ENCODE data around the gene PRCD. TPM values are rescaled to one million over a fixed set of nuclear protein-coding genes. Genes with fewer than 3 reads are reported as not detected.

PRCD gene
- polyA plus RNA-seq, 1 of the 3 experiments (the other 2 are of a cell fraction): 2.2 TPM

DNA sequence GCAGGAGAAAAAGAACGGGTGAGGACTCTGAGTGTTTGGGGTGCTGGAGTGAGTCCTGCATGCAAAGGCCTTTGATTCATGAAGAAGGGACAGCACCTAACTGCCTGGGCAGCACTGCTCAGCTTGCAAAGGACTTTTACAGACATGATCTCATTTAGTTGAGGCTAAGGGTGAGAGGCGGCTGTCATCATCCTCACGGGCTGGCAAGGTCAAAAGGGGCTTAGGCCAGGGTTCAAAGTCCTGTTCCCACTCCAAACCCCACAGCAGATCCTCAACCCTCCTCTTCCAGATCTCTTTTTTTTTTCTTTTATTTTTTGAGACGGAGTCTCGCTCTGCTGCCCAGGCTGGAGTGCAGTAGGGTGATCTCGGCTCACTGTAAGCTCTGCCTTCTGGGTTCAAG, 43.4 kb upstream of the PRCD start (continued):
- TF ChIP-seq MEF2A (IDR thresholded peaks at IDR 0.05; ENCODE audit: borderline replicate concordance, low read depth) (no peak), JUND (IDR thresholded peaks at IDR 0.05) (no peak)
- TF ChIP-seq, protein P1, sequence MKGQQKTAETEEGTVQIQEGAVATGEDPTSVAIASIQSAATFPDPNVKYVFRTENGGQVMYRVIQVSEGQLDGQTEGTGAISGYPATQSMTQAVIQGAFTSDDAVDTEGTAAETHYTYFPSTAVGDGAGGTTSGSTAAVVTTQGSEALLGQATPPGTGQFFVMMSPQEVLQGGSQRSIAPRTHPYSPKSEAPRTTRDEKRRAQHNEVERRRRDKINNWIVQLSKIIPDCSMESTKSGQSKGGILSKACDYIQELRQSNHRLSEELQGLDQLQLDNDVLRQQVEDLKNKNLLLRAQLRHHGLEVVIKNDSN (IDR thresholded peaks at IDR 0.05; ENCODE audit: borderline replicate concordance, low read depth): no peak

DNA sequence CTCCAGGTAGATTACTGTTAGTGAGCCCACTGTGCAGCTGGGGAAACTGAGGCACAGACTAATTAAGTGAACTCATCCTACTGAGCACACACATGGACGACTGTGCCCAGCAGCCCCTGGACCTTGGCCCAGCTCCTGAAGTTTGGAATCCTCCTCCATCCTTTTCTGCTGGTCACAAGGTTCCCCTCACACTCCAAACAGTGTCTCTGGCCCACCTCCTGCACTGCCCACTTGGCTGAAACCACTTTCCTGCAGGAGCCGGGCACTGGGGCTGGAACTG, 42.2 kb upstream of the PRCD start:
- DNase-seq: no peak
- no peaks in the 10 kb centered on the region for H4K20me1 ChIP-seq (ENCODE audit: insufficient read depth)
- H3K79me2 ChIP-seq (ENCODE audit: insufficient read depth): peaks cover 24% of the 10 kb centered on the region; the same call in 1 of the 2 replicates
- no peaks in the 10 kb centered on the region for H3K36me3 ChIP-seq (replicated peaks in 1 of 2; ENCODE audit: control insufficient read depth in 1 of 2, insufficient read depth in 2 of 2, low read length in 1 of 2)
- H3K4me1 ChIP-seq (ENCODE audit: control insufficient read depth in 1 of 2, insufficient read depth in 2 of 2, low read depth in 1 of 2, low read length in 1 of 2): peaks cover 27 to 76% of the 10 kb centered on the region in 2 experiments; a peak in 3 of 4 replicates
- CTCF ChIA-PET: interaction anchor here (1.1 to 56.8 kb wide), 9 partner anchors 8 to 750 kb away, joined by 3 to 1687 read pairs (median 32); partner anchors contain the start of genes AANAT, RHBDF2 and UBE2O
- peak overlapping the region; percentile 48 to 93; a peak in 3 of 4 replicates for H3K27ac ChIP-seq (ENCODE audit: low read depth in 2 of 2, low read length in 1 of 2)
- POLR2A ChIA-PET: interaction anchor here (0.6 to 1.6 kb wide), 4 partner anchors 39 to 981 kb away, joined by 3 to 6 read pairs (median 5); partner anchors contain the start of gene PRPSAP1
- no peaks in the 10 kb centered on the region for H3K9me3 ChIP-seq
- TF ChIP-seq RAD21 (IDR thresholded peaks at IDR 0.05; ENCODE audit: low read length) (no peak), ELF1 (IDR thresholded peaks at IDR 0.05) (no peak), RFX5 (IDR thresholded peaks at IDR 0.05; ENCODE audit: low read length) (no peak), JUND (IDR thresholded peaks at IDR 0.05) (no peak), MXI1 (IDR thresholded peaks at IDR 0.05; ENCODE audit: low read depth, low read length) (no peak), RCOR1 (IDR thresholded peaks at IDR 0.05; ENCODE audit: low read length) (no peak), FOXM1 (IDR thresholded peaks at IDR 0.05; ENCODE audit: low read depth) (no peak), RXRA (IDR thresholded peaks at IDR 0.05; ENCODE audit: borderline replicate concordance, low read depth) (no peak), SMC3 (IDR thresholded peaks at IDR 0.05; ENCODE audit: low read depth, low read length) (no peak), CHD2 (IDR thresholded peaks at IDR 0.05; ENCODE audit: low read length, partially characterized antibody) (no peak), GATA2 (CRISPR knock-in tag; IDR thresholded peaks at IDR 0.05) (no peak), TCF12 (IDR thresholded peaks at IDR 0.05) (no peak)
- TF ChIP-seq, protein P2, sequence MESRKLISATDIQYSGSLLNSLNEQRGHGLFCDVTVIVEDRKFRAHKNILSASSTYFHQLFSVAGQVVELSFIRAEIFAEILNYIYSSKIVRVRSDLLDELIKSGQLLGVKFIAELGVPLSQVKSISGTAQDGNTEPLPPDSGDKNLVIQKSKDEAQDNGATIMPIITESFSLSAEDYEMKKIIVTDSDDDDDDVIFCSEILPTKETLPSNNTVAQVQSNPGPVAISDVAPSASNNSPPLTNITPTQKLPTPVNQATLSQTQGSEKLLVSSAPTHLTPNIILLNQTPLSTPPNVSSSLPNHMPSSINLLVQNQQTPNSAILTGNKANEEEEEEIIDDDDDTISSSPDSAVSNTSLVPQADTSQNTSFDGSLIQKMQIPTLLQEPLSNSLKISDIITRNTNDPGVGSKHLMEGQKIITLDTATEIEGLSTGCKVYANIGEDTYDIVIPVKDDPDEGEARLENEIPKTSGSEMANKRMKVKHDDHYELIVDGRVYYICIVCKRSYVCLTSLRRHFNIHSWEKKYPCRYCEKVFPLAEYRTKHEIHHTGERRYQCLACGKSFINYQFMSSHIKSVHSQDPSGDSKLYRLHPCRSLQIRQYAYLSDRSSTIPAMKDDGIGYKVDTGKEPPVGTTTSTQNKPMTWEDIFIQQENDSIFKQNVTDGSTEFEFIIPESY (IDR thresholded peaks at IDR 0.05; ENCODE audit: borderline replicate concordance, low read depth): no peak
- TF ChIP-seq, protein P3, sequence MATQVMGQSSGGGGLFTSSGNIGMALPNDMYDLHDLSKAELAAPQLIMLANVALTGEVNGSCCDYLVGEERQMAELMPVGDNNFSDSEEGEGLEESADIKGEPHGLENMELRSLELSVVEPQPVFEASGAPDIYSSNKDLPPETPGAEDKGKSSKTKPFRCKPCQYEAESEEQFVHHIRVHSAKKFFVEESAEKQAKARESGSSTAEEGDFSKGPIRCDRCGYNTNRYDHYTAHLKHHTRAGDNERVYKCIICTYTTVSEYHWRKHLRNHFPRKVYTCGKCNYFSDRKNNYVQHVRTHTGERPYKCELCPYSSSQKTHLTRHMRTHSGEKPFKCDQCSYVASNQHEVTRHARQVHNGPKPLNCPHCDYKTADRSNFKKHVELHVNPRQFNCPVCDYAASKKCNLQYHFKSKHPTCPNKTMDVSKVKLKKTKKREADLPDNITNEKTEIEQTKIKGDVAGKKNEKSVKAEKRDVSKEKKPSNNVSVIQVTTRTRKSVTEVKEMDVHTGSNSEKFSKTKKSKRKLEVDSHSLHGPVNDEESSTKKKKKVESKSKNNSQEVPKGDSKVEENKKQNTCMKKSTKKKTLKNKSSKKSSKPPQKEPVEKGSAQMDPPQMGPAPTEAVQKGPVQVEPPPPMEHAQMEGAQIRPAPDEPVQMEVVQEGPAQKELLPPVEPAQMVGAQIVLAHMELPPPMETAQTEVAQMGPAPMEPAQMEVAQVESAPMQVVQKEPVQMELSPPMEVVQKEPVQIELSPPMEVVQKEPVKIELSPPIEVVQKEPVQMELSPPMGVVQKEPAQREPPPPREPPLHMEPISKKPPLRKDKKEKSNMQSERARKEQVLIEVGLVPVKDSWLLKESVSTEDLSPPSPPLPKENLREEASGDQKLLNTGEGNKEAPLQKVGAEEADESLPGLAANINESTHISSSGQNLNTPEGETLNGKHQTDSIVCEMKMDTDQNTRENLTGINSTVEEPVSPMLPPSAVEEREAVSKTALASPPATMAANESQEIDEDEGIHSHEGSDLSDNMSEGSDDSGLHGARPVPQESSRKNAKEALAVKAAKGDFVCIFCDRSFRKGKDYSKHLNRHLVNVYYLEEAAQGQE (IDR thresholded peaks at IDR 0.05; ENCODE audit: low read depth, low read length): no peak
- TF ChIP-seq, protein P1 (IDR thresholded peaks at IDR 0.05; ENCODE audit: borderline replicate concordance, low read depth): no peak
- 45% methylated on average over 2 of the region's 2 CpGs for WGBS (ENCODE audit: low lambda C conversion rate)
- H3K9ac ChIP-seq: 0 out of 2 replicates have a peak overlapping the region, but pooled peaks have one; percentile 24
- H3K27me3 ChIP-seq (ENCODE audit: insufficient read depth): no peaks in the 10 kb centered on the region
- peaks cover 15% of the 10 kb centered on the region for H3F3A ChIP-seq (replicated peaks; ENCODE audit: insufficient read depth)
- H2AFZ ChIP-seq (ENCODE audit: low read depth): no peak overlapping the region; the same call in 1 of the 2 replicates
- no peak overlapping the region for H3K4me3 ChIP-seq (ENCODE audit: low read depth in 2 of 2, low read length in 1 of 2)
- H3K9me2 ChIP-seq: no peaks in the 10 kb centered on the region
- H3K4me2 ChIP-seq: peak overlapping the region; percentile 92

Data from SK-N-SH (cell line).